H1 (cell line): ENCODE results near the gene PHLDA3. TPM values are rescaled to one million over a fixed set of nuclear protein-coding genes. Genes with fewer than 3 reads are reported as not detected.

Experiments
- CTCF ChIA-PET: fragments of 300-600 bp; sonication (Branson Sonifier 250); formaldehyde crosslinking; loops from one replicate; lab custom pipeline; 2021; ENCODE audit not compliant: partially characterized antibody; lab: Charles Lee
- POLR2A ChIA-PET: fragments of 300-600 bp; sonication (Branson Sonifier 250); formaldehyde crosslinking; loops from one replicate; lab custom pipeline; 2021; ENCODE audit warnings: inconsistent platforms; ENCODE audit not compliant: partially characterized antibody; lab: Charles Lee
- DNase-seq, 2 experiments: peaks; one replicate each; pipeline versions ENCODE4 v3.0.0 to v3.0.0-alpha.2; 2010 to 2022; ENCODE audit warnings: low spot score in 2 of 2, low read depth in 1 of 2, mixed read lengths in 1 of 2
- FAIRE-seq: peaks from 2 replicates; lab custom pipeline; 2011; peaks lifted over from hg19 to GRCh38; lab: Jason Lieb, UNC
- H2AFZ ChIP-seq: 2 replicates; pipeline ENCODE4 v1.8.1; 2012; ENCODE audit warnings: low read length, inconsistent platforms
- H2AK5ac ChIP-seq: 2 replicates; pipeline ENCODE4 v1.6.1; 2013; ENCODE audit warnings: low read depth, low read length
- H2BK120ac ChIP-seq: replicated peaks from 2 replicates; pipeline ENCODE3; 2013; ENCODE audit warnings: low read depth, low read length, inconsistent platforms
- H2BK12ac ChIP-seq: 2 replicates; pipeline ENCODE4 v1.6.1; 2013; ENCODE audit warnings: low read depth, low read length
- H2BK15ac ChIP-seq: 2 replicates; pipeline ENCODE4 v1.6.1; 2013; ENCODE audit warnings: low read length
- H2BK20ac ChIP-seq: 2 replicates; pipeline ENCODE4 v1.6.1; 2013; ENCODE audit warnings: low read length
- H2BK5ac ChIP-seq: 2 replicates; pipeline ENCODE4 v1.6.1; 2013; ENCODE audit warnings: low read depth, low read length
- H3K14ac ChIP-seq: 2 replicates; pipeline ENCODE4 v1.6.1; 2013; ENCODE audit warnings: inconsistent platforms; ENCODE audit not compliant: insufficient read length
- H3K18ac ChIP-seq: 2 replicates; pipeline ENCODE4 v1.6.1; 2013; ENCODE audit warnings: low read length; ENCODE audit errors: extremely low read depth
- H3K23ac ChIP-seq: 2 replicates; pipeline ENCODE4 v1.6.1; 2013; ENCODE audit warnings: inconsistent platforms; ENCODE audit not compliant: insufficient read length
- H3K23me2 ChIP-seq: 2 replicates; pipeline ENCODE4 v1.6.1; 2013; ENCODE audit warnings: low read depth, low read length
- H3K27ac ChIP-seq: 2 replicates; pipeline ENCODE4 v1.6.1; 2011; ENCODE audit warnings: low read depth, low read length, inconsistent platforms
- H3K27me3 ChIP-seq, 4 experiments: replicated peaks in 1 of 4; 1 replicate in 1 of 4; 2 replicates in 3 of 4; pipeline versions ENCODE4 v1.6.1 to v1.8.1; 2011 to 2013; ENCODE audit warnings: low read length in 3 of 4, mild to moderate bottlenecking in 3 of 4, inconsistent platforms in 2 of 4, mixed read lengths in 2 of 4, moderate library complexity in 1 of 4; ENCODE audit not compliant: control insufficient read depth in 3 of 4, insufficient read depth in 3 of 4; ENCODE audit errors: extremely low read depth in 1 of 4
- H3K36me3 ChIP-seq, 4 experiments: 2 replicates each; pipeline versions ENCODE4 v1.6.1 to v1.8.1; 2011 to 2013; ENCODE audit warnings: mild to moderate bottlenecking in 4 of 4, low read length in 3 of 4, moderate library complexity in 2 of 4, control low read depth in 1 of 4, inconsistent platforms in 1 of 4; ENCODE audit not compliant: insufficient read depth in 4 of 4, control insufficient read depth in 2 of 4
- H3K4ac ChIP-seq: replicated peaks from 2 replicates; pipeline ENCODE3; 2013; ENCODE audit warnings: low read length, low read depth, mixed read lengths, inconsistent platforms; ENCODE audit not compliant: insufficient read length
- H3K4me1 ChIP-seq, 4 experiments: replicated peaks in 1 of 4; 1 replicate in 1 of 4; 2 replicates in 3 of 4; pipeline versions ENCODE4 v1.6.1 to v1.8.1; 2011 to 2013; ENCODE audit warnings: low read length in 3 of 4, inconsistent platforms in 2 of 4, mixed read lengths in 1 of 4; ENCODE audit not compliant: insufficient read depth in 4 of 4, control insufficient read depth in 3 of 4
- H3K4me2 ChIP-seq, 2 experiments: 2 replicates each; pipeline versions ENCODE4 v1.6.1 to v1.8.1; 2011 to 2013; ENCODE audit warnings: low read depth in 2 of 2, low read length in 2 of 2, control low read depth in 1 of 2, inconsistent platforms in 1 of 2, mild to moderate bottlenecking in 1 of 2; ENCODE audit not compliant: insufficient read depth in 1 of 2
- H3K4me3 ChIP-seq, 4 experiments: fragments of 200-600, 300-600 bp in 1 of 4; sonication (generic), shearing (Covaris generic), sonication (Bioruptor Twin) in 1 of 4; 2 replicates each; pipeline versions ENCODE4 v1.5.1 to v1.8.1; 2011 to 2016; ENCODE audit warnings: low read length in 4 of 4, low read depth in 3 of 4, control low read depth in 2 of 4, inconsistent platforms in 2 of 4, mild to moderate bottlenecking in 2 of 4, mixed read lengths in 1 of 4, moderate library complexity in 1 of 4; ENCODE audit not compliant: insufficient read depth in 2 of 4; ENCODE audit errors: extremely low read depth in 1 of 4
- H3K56ac ChIP-seq: replicated peaks from 2 replicates; pipeline ENCODE3; 2013; ENCODE audit warnings: low read depth, mild to moderate bottlenecking, mixed read lengths, low read length, inconsistent platforms; ENCODE audit not compliant: insufficient read length
- H3K79me1 ChIP-seq: 2 replicates; pipeline ENCODE4 v1.6.1; 2013; ENCODE audit warnings: low read depth, low read length, control low read depth
- H3K79me2 ChIP-seq, 2 experiments: 2 replicates each; pipeline versions ENCODE4 v1.6.1 to v1.8.1; 2012 to 2013; ENCODE audit warnings: low read length in 2 of 2, mild to moderate bottlenecking in 2 of 2, inconsistent platforms in 1 of 2; ENCODE audit not compliant: insufficient read depth in 2 of 2, control insufficient read depth in 1 of 2
- H3K9ac ChIP-seq, 4 experiments: replicated peaks in 1 of 4; 1 replicate in 1 of 4; 2 replicates in 3 of 4; pipeline versions ENCODE4 v1.6.1 to v1.8.1; 2011 to 2013; ENCODE audit warnings: low read depth in 3 of 4, low read length in 3 of 4, control low read depth in 2 of 4, mild to moderate bottlenecking in 2 of 4, moderate library complexity in 2 of 4, inconsistent platforms in 1 of 4; ENCODE audit errors: extremely low read depth in 1 of 4
- H3K9me3 ChIP-seq, 2 experiments: 2 replicates each; pipeline versions ENCODE4 v1.6.1 to v1.8.1; 2012 to 2013; ENCODE audit warnings: mild to moderate bottlenecking in 2 of 2, moderate library complexity in 2 of 2, control low read depth in 1 of 2, inconsistent platforms in 1 of 2, low read depth in 1 of 2, low read length in 1 of 2, mixed read lengths in 1 of 2; ENCODE audit not compliant: insufficient read depth in 2 of 2
- H4K20me1 ChIP-seq, 2 experiments: replicated peaks in 1 of 2; 2 replicates each; pipeline versions ENCODE3 to v1.8.1; 2011 to 2013; ENCODE audit warnings: inconsistent platforms in 2 of 2, low read length in 2 of 2, mild to moderate bottlenecking in 1 of 2; ENCODE audit not compliant: insufficient read depth in 2 of 2, control insufficient read depth in 1 of 2
- H4K5ac ChIP-seq: 2 replicates; pipeline ENCODE4 v1.6.1; 2013; ENCODE audit warnings: low read length, low read depth, mixed read lengths, inconsistent platforms; ENCODE audit not compliant: insufficient read length
- H4K8ac ChIP-seq: 2 replicates; pipeline ENCODE4 v1.8.0; 2013; ENCODE audit warnings: mild to moderate bottlenecking, moderate library complexity, low read length, inconsistent platforms; ENCODE audit not compliant: insufficient read depth; ENCODE audit errors: extremely low read depth
- H4K91ac ChIP-seq: replicated peaks from 2 replicates; pipeline ENCODE3; 2013; ENCODE audit warnings: low read length, mixed read lengths, inconsistent platforms; ENCODE audit not compliant: insufficient read length
- EZH2 ChIP-seq: fragments of 200-600 bp; sonication (generic); IDR thresholded peaks from 2 replicates; pipeline ENCODE4 v1.7.1; 2012; ENCODE audit warnings: low read depth, mild to moderate bottlenecking, moderate library complexity, low read length, inconsistent platforms; ENCODE audit not compliant: severe bottlenecking
- KDM4A ChIP-seq: IDR thresholded peaks from one replicate; pipeline ENCODE4 v1.7.1; 2012; ENCODE audit warnings: low read depth, mild to moderate bottlenecking, moderate library complexity, low read length, inconsistent platforms; ENCODE audit not compliant: severe bottlenecking
- POLR2A ChIP-seq, 2 experiments: IDR thresholded peaks; 1 replicate in 1 of 2; 2 replicates in 1 of 2; pipeline ENCODE4 v1.6.1; 2011; ENCODE audit warnings: low read depth in 2 of 2, low read length in 2 of 2, mild to moderate bottlenecking in 2 of 2; ENCODE audit errors: control extremely low read depth in 1 of 2
- WGBS, 2 experiments: shearing (Covaris generic) in 1 of 2; methylation state at CpG; one replicate each; pipeline versions ENCODE4 v1.1.6 to v1.1.7; 2013 to 2015; ENCODE audit warnings: low lambda C conversion rate in 2 of 2, mixed read lengths in 2 of 2, inconsistent platforms in 1 of 2, low coverage in 1 of 2, missing lambda C conversion rate in 1 of 2; ENCODE audit not compliant: insufficient replicate concordance in 2 of 2, insufficient coverage in 1 of 2, insufficient read length in 1 of 2; ENCODE audit errors: extremely low coverage in 1 of 2, missing lambda C conversion rate in 1 of 2; 5-methylcytosine and 5-hydroxymethylcytosine counted together
- polyA plus RNA-seq, 7 experiments: library from polyadenylated mRNA; depleted of rRNA in 3 of 7; stranded (reverse) in 5 of 7; unstranded in 2 of 7; fragments of >200 nt in 5 of 7; fragments of 200-250 nt in 2 of 7; gene quantifications; 1 replicate in 5 of 7; 2 replicates in 1 of 7; 4 replicates in 1 of 7; pipeline versions ENCODE4 v1.2.1 to v1.2.3, GENCODE V29; 2011 to 2013; ENCODE audit warnings: missing spikeins in 2 of 7, mixed read lengths in 2 of 7
- total RNA-seq: library from RNA; stranded (reverse); fragmentation: NEBNext Ultra II Directional; extraction: Animal tissue kit (Norgen Biotek cat#: 25700); gene quantifications from 2 replicates; pipeline ENCODE4 v1.2.1, GENCODE V29; 2021

Gene PHLDA3
- total and polyA plus RNA-seq, 2 of the 8 experiments (the other 6 are each of a cell fraction or from before 2014, with no cell fraction given) = 25.5 to 27.5 TPM

GRCh38 chr1:201507360-201507675 lies 38.3 kb upstream of the PHLDA3 start:
- no peak overlapping the region for H3K27ac ChIP-seq
- peak overlapping the region; percentile 4; the same call in 1 of the 2 replicates for H2AFZ ChIP-seq

More at GRCh38 chr1:201507360-201507675, 38.3 kb upstream of the PHLDA3 start:
- Histone ChIP-seq H3K9ac (peak overlapping the region in 1 of 4 experiments; percentile 44; a peak in 2 of 7 replicates), H3K4me3 (peak overlapping the region; percentile 36 to 61 (median 43)), H2BK120ac (no peak overlapping the region), H3K27me3 (peaks cover 3 to 33% (median 21%) of the 10 kb centered on the region in 4 experiments), H4K20me1 (no peaks in the 10 kb centered on the region), H3K79me2 (no peaks in the 10 kb centered on the region), H3K18ac (no peak overlapping the region; the same call in 1 of the 2 replicates), H3K23me2 (peaks cover 8% of the 10 kb centered on the region; the same call in 1 of the 2 replicates), H2BK20ac (no peak overlapping the region), H3K14ac (no peak overlapping the region), H3K79me1 (no peaks in the 10 kb centered on the region), H2BK5ac (0 out of 2 replicates have a peak overlapping the region, but pooled peaks have one; percentile 16), H4K8ac (peak overlapping the region; percentile 76; the same call in 1 of the 2 replicates), H3K56ac (no peak overlapping the region), H2BK12ac (peak overlapping the region; percentile 62; the same call in 1 of the 2 replicates), H3K4ac (no peak overlapping the region), H2AK5ac (no peak overlapping the region; the same call in 1 of the 2 replicates), H4K5ac (no peak overlapping the region), H2BK15ac (peak overlapping the region; percentile 8; the same call in 1 of the 2 replicates), H3K23ac (no peak overlapping the region), H4K91ac (no peak overlapping the region), H3K4me1 (peaks cover 11 to 25% (median 17%) of the 10 kb centered on the region in 4 experiments), H3K36me3 (no peaks in the 10 kb centered on the region), H3K4me2 (peak overlapping the region; percentile 70 to 71), H3K9me3 (no peaks in the 10 kb centered on the region)
- POLR2A ChIA-PET = interaction anchor here (1.3 kb wide), 1 partner anchor 28 kb away, joined by 4 read pairs; no protein-coding TSS in a partner anchor
- FAIRE-seq = no peak
- WGBS, 2 experiments = 43% methylated on average over 11 of the region's 11 CpGs; no CpG with 5 or more reads in 1 of the 2 experiments
- DNase-seq = no peak
- TF ChIP-seq POLR2A (IDR thresholded peaks at IDR 0.05; ENCODE audit: control extremely low read depth in 1 of 2, low read depth in 2 of 2, low read length in 2 of 2) (no peak), KDM4A (peak; percentile 5), EZH2 (peak; percentile 52)
- CTCF ChIA-PET = interaction anchor here (0.9 to 27.5 kb wide), 8 partner anchors 8 to 72 kb away, joined by 3 to 929 read pairs (median 6); partner anchors contain the start of gene NAV1
